ENCODE results near the gene GSTT4.

DNA sequence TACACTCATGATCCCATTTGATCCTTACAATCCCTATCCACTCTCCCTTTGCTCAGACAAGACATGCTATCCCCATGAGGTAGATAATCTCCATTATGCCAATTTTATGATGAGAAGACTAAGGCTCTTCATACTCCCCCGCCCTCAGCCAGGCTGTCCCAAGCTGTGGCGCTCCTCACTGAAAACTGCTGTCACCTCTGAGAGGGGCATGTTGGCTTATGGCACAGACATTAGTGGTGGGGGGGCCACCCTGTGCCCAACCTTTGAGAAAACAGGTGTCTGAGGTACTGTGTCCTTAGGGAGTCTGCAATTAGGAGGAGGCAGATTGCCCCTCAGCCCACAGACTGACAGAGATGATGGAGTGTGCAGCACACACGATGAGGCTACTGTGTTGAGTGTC, 36.2 kb downstream of the GSTT4 start:
- TF ChIP-seq, protein P1, sequence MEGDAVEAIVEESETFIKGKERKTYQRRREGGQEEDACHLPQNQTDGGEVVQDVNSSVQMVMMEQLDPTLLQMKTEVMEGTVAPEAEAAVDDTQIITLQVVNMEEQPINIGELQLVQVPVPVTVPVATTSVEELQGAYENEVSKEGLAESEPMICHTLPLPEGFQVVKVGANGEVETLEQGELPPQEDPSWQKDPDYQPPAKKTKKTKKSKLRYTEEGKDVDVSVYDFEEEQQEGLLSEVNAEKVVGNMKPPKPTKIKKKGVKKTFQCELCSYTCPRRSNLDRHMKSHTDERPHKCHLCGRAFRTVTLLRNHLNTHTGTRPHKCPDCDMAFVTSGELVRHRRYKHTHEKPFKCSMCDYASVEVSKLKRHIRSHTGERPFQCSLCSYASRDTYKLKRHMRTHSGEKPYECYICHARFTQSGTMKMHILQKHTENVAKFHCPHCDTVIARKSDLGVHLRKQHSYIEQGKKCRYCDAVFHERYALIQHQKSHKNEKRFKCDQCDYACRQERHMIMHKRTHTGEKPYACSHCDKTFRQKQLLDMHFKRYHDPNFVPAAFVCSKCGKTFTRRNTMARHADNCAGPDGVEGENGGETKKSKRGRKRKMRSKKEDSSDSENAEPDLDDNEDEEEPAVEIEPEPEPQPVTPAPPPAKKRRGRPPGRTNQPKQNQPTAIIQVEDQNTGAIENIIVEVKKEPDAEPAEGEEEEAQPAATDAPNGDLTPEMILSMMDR (IDR thresholded peaks at IDR 0.05 in 4 of 5, conservative IDR thresholded peaks at IDR 0.05 in 1 of 5): no peak
- TF ChIP-seq POLR2A (IDR thresholded peaks at IDR 0.05): no peak

Data from gastrocnemius medialis (tissue), 4 donors.